Loucy (cell line): ENCODE measurements around the gene GNAQ.

Experiments used
- H2AFZ ChIP-seq: fragments of 200-600 bp; sonication (generic); 2 replicates; pipeline ENCODE4 v1.6.0; 2016; ENCODE audit warnings: antibody characterized with exemption, mild to moderate bottlenecking, low read length, moderate library complexity
- H3F3A ChIP-seq: fragments of 200-600 bp; 2 replicates; pipeline ENCODE4 v1.6.0; 2016; ENCODE audit warnings: antibody characterized with exemption, low read depth, mild to moderate bottlenecking
- H3K27me3 ChIP-seq: fragments of 200-600 bp; sonication (generic); 2 replicates; pipeline ENCODE4 v1.6.1; 2014; ENCODE audit warnings: low read length, mild to moderate bottlenecking; ENCODE audit not compliant: insufficient read depth, poor library complexity, severe bottlenecking
- H3K36me3 ChIP-seq: fragments of 200-600 bp; sonication (generic); 2 replicates; pipeline ENCODE4 v1.6.1; 2016; ENCODE audit warnings: low read length; ENCODE audit not compliant: insufficient read depth
- H3K4me1 ChIP-seq: fragments of 200-600 bp; sonication (generic); 2 replicates; pipeline ENCODE4 v1.5.1; 2014; ENCODE audit warnings: low read length, mild to moderate bottlenecking; ENCODE audit not compliant: insufficient read depth, poor library complexity, severe bottlenecking
- H3K4me2 ChIP-seq: fragments of 200-600 bp; sonication (generic); 2 replicates; pipeline ENCODE4 v1.6.0; 2014; ENCODE audit warnings: antibody characterized with exemption, low read length, low read depth, mild to moderate bottlenecking; ENCODE audit not compliant: poor library complexity, severe bottlenecking
- H3K4me3 ChIP-seq: fragments of 200-600 bp; sonication (generic); 2 replicates; pipeline ENCODE4 v1.5.1; 2014; ENCODE audit warnings: low read length, mild to moderate bottlenecking, mixed read lengths; ENCODE audit not compliant: poor library complexity, severe bottlenecking
- H3K79me2 ChIP-seq: fragments of 200-600 bp; sonication (generic); 2 replicates; pipeline ENCODE4 v1.6.1; 2014; ENCODE audit warnings: low read length; ENCODE audit not compliant: insufficient read depth
- H3K9ac ChIP-seq: fragments of 200-600 bp; sonication (generic); 2 replicates; pipeline ENCODE4 v1.6.0; 2014; ENCODE audit warnings: mild to moderate bottlenecking, low read depth, low read length, moderate library complexity; ENCODE audit not compliant: poor library complexity, severe bottlenecking
- H3K9me2 ChIP-seq: fragments of 200-600 bp; sonication (generic); replicated peaks from 2 replicates; pipeline ENCODE4 v1.6.1; 2016; ENCODE audit warnings: low read depth, low read length, mixed read lengths
- H3K9me3 ChIP-seq: fragments of 200-600 bp; sonication (generic); 2 replicates; pipeline ENCODE4 v1.6.1; 2014; ENCODE audit warnings: mild to moderate bottlenecking, antibody characterized with exemption, low read length, low read depth; ENCODE audit not compliant: insufficient read depth
- H4K20me1 ChIP-seq: fragments of 200-600 bp; sonication (generic); 2 replicates; pipeline ENCODE4 v1.6.0; 2014; ENCODE audit warnings: antibody characterized with exemption, low read length, mild to moderate bottlenecking; ENCODE audit not compliant: insufficient read depth, poor library complexity, severe bottlenecking
- CTCF ChIP-seq: fragments of 200-600 bp; sonication (generic); conservative IDR thresholded peaks from 2 replicates; pipeline ENCODE4 v1.5.1; 2014; ENCODE audit warnings: mild to moderate bottlenecking, antibody characterized with exemption, low read length
- EZH2phosphoT487 ChIP-seq: fragments of 200-600 bp; IDR thresholded peaks from 2 replicates; pipeline ENCODE4 v1.6.1; 2018; ENCODE audit warnings: antibody characterized with exemption, mild to moderate bottlenecking, moderate library complexity, borderline replicate concordance

GNAQ gene

GRCh38 chr9:77899679-77900354 lies 131.8 kb downstream of the GNAQ start:
- Histone ChIP-seq H3K4me1 (peaks cover 74% of the 10 kb centered on the region), H3K9me3 (no peaks in the 10 kb centered on the region), H3K4me2 (peak overlapping the region; percentile 36), H3K9ac (peak overlapping the region; percentile 14), H3F3A (0 out of 2 replicates have a peak, but pooled peaks cover 8% of the 10 kb centered on the region), H3K36me3 (peaks cover 16% of the 10 kb centered on the region), H3K9me2 (no peaks in the 10 kb centered on the region), H3K27me3 (no peaks in the 10 kb centered on the region), H3K79me2 (peaks cover 99% of the 10 kb centered on the region), H2AFZ (no peak overlapping the region), H4K20me1 (no peaks in the 10 kb centered on the region), H3K4me3 (no peak overlapping the region)
- no peak for TF ChIP-seq EZH2phosphoT487
- no peak for TF ChIP-seq CTCF

GRCh38 chr9:77898864-77899263 lies 132.7 kb downstream of the GNAQ start:
- Histone ChIP-seq H2AFZ (no peak overlapping the region), H3K9me2 (no peaks in the 10 kb centered on the region), H3K9ac (no peak overlapping the region), H3K4me3 (no peak overlapping the region), H3K4me2 (no peak overlapping the region), H3K4me1 (peaks cover 72% of the 10 kb centered on the region), H3K36me3 (peaks cover 16% of the 10 kb centered on the region), H3K79me2 (peaks cover 95% of the 10 kb centered on the region), H3F3A (0 out of 2 replicates have a peak, but pooled peaks cover 8% of the 10 kb centered on the region), H3K27me3 (no peaks in the 10 kb centered on the region), H4K20me1 (no peaks in the 10 kb centered on the region), H3K9me3 (no peaks in the 10 kb centered on the region)
- TF ChIP-seq CTCF (no peak), EZH2phosphoT487 (no peak)

- Histone ChIP-seq H3K79me2 (peaks cover 95% of the 10 kb centered on the region), H4K20me1 (no peaks in the 10 kb centered on the region), H3K4me3 (no peak overlapping the region), H3K9me3 (no peaks in the 10 kb centered on the region), H3K27me3 (no peaks in the 10 kb centered on the region), H3K4me2 (peak overlapping the region; percentile 37), H3K4me1 (peaks cover 72% of the 10 kb centered on the region), H3K9ac (peak overlapping the region; percentile 51), H3F3A (0 out of 2 replicates have a peak, but pooled peaks cover 8% of the 10 kb centered on the region), H2AFZ (no peak overlapping the region), H3K36me3 (peaks cover 13% of the 10 kb centered on the region), H3K9me2 (no peaks in the 10 kb centered on the region)
- TF ChIP-seq CTCF (peak; percentile 68), EZH2phosphoT487 (no peak)
These were observed 134.5 kb downstream of the GNAQ start for GRCh38 chr9:77896938-77897667.
